ENCODE measurements around the gene RO60. TPM values are rescaled to one million over a fixed set of nuclear protein-coding genes. Genes with fewer than 3 reads are reported as not detected.

Gene RO60
- total and polyA plus RNA-seq, 2 of the 4 experiments (the other 2 are of a cell fraction): 10.9 to 161 TPM

DNA sequence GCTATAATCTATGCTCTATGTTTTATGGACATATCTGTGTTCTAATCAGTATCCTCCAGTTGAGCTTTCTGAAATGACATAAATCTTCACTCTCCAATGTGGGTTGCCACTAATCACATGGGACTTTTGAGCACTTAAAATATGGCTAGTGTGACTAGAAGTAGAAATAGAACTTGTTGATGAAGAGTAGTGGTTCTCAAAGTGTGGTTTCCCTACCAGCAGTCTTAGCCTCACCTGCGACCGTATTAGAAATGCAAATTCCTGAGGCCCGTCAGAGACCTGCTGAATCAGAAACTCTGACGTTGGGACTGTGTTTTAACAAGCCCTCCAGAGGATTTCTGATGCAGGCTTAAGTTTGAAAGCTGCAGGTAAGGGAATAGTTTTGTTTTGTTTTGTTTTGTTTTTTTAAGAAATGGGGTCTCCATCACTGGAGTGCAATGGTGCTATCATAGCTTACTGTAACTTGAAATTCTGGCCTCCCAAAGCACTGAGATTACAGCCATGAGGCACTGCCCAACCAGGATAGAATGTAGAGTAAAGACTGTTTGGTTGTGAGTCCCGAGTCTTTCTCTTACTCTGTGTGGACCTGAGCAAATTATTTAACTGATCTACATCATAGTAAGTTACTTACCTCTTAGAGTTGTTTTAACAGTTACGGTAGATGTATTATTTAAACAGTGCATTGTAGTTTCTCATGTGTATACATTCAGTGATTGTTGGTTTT is 24.1 kb downstream of the RO60 start:
- DNase-seq: no peak
- no TSS peak for BruUV-seq (replicated peaks)
- POLR2A ChIA-PET (ENCODE audit: unreplicated experiment): no interaction called here
- Histone ChIP-seq H4K91ac (ENCODE audit: insufficient read depth, low read depth, low read length) (no peak overlapping the region), H2BK5ac (ENCODE audit: low read depth, low read length, poor library complexity, severe bottlenecking) (no peak overlapping the region), H3K9me1 (ENCODE audit: insufficient read depth, low read length) (no peaks in the 10 kb centered on the region), H3K36me3 (ENCODE audit: control insufficient read depth, insufficient read depth, low read length) (peaks cover 25% of the 10 kb centered on the region), H3K56ac (ENCODE audit: extremely low read depth, insufficient read depth, low read length) (no peak overlapping the region), H3K9ac (ENCODE audit: low read depth, low read length) (no peak overlapping the region), H3K9me3 (ENCODE audit: control insufficient read depth, insufficient read depth, low read length) (no peaks in the 10 kb centered on the region), H4K8ac (ENCODE audit: low read depth in 2 of 2, low read length in 2 of 2) (no peak overlapping the region), H3K27me3 (ENCODE audit: control insufficient read depth, insufficient read depth, low read length) (no peaks in the 10 kb centered on the region), H2BK20ac (ENCODE audit: low read depth, low read length) (no peak overlapping the region), H4K20me1 (ENCODE audit: insufficient read depth, low read length) (no peaks in the 10 kb centered on the region), H3K4ac (ENCODE audit: low read depth, low read length) (no peak overlapping the region), H3K4me3 (ENCODE audit: insufficient read depth, low read depth, low read length) (no peak overlapping the region), H3K14ac (replicated peaks; ENCODE audit: low read depth, low read length) (no peak overlapping the region), H2AK5ac (ENCODE audit: low read depth, low read length) (no peak overlapping the region), H2AFZ (replicated peaks; ENCODE audit: low read length, poor library complexity) (no peak overlapping the region), H2BK120ac (ENCODE audit: low read depth, low read length) (no peak overlapping the region), H3K4me2 (ENCODE audit: low read depth, low read length) (no peak overlapping the region), H3K4me1 (ENCODE audit: control insufficient read depth, insufficient read depth, low read length) (no peaks in the 10 kb centered on the region), H2BK15ac (ENCODE audit: low read depth, low read length) (no peak overlapping the region), H3K79me1 (ENCODE audit: low read depth in 1 of 2, low read length in 2 of 2) (peaks cover 0 to 3% of the 10 kb centered on the region in 2 experiments; a peak in 1 of 4 replicates), H3K27ac (ENCODE audit: insufficient read depth, low read length) (no peak overlapping the region), H2AK9ac (replicated peaks; ENCODE audit: low read depth, low read length, poor library complexity) (no peak overlapping the region), H3K23ac (ENCODE audit: low read depth, low read length) (no peak overlapping the region), H4K5ac (ENCODE audit: low read depth, low read length) (no peak overlapping the region), H3K18ac (ENCODE audit: low read depth, low read length) (no peak overlapping the region)
- in situ Hi-C loops (cut with MboI; ENCODE audit: low sequenced_read_pairs) (no loop called here), dilution Hi-C loops (cut with HindIII; ENCODE audit: low sequenced_read_pairs, unreplicated experiment) (no loop called here), intact Hi-C loops (cut with micrococcal nuclease) (no loop called here)
- 100% methylated on average over 3 of the region's 6 CpGs; no CpG with 5 or more reads in 1 of the 2 experiments for WGBS, 2 experiments (ENCODE audit: extremely low coverage in 2 of 2, insufficient read length in 1 of 2)
- CTCF ChIA-PET: no interaction called here
- TF ChIP-seq MAFK (IDR thresholded peaks at IDR 0.05; ENCODE audit: low read depth, low read length): no peak
- TF ChIP-seq, protein P1, sequence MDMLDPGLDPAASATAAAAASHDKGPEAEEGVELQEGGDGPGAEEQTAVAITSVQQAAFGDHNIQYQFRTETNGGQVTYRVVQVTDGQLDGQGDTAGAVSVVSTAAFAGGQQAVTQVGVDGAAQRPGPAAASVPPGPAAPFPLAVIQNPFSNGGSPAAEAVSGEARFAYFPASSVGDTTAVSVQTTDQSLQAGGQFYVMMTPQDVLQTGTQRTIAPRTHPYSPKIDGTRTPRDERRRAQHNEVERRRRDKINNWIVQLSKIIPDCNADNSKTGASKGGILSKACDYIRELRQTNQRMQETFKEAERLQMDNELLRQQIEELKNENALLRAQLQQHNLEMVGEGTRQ (IDR thresholded peaks at IDR 0.05; ENCODE audit: low read depth, low read length): no peak
- no peak for TF ChIP-seq RAD21 (IDR thresholded peaks at IDR 0.05; ENCODE audit: low read length)
- no peak for TF ChIP-seq BHLHE40 (IDR thresholded peaks at IDR 0.05; ENCODE audit: low read depth, low read length)
- TF ChIP-seq RFX5 (IDR thresholded peaks at IDR 0.05; ENCODE audit: low read depth, low read length): no peak
- TF ChIP-seq CEBPB (IDR thresholded peaks at IDR 0.05; ENCODE audit: low read depth, low read length): no peak
- no peak for TF ChIP-seq MXI1 (IDR thresholded peaks at IDR 0.05; ENCODE audit: borderline replicate concordance, low read depth, low read length)
- TF ChIP-seq POLR2A (IDR thresholded peaks at IDR 0.05; ENCODE audit: low read depth, low read length): no peak
- TF ChIP-seq MAZ (IDR thresholded peaks at IDR 0.05; ENCODE audit: borderline replicate concordance, low read depth, low read length): no peak
- no peak for TF ChIP-seq CHD1 (IDR thresholded peaks at IDR 0.05; ENCODE audit: low read depth, low read length)
- TF ChIP-seq RCOR1 (IDR thresholded peaks at IDR 0.05; ENCODE audit: insufficient replicate concordance, low read length): no peak
- ATAC-seq (ENCODE audit: low read depth): no peak
